Activated naive CD8-positive, alpha-beta T cell treated with anti-CD3 and anti-CD28 coated beads, Interleukin-2, amount 10 ng/mL, durations not matched to agents 7 days and 5 days (primary cell): ENCODE measurements around the gene PTPRF. TPM values are rescaled to one million over a fixed set of nuclear protein-coding genes. Genes with fewer than 3 reads are reported as not detected.

ENCODE experiments used
- ATAC-seq: fragments of 150-1000 bp; cut with Tn5 transposase; one replicate; pipeline ENCODE4 v1.10.0; 2021; ENCODE audit warnings: low read depth, moderate library complexity
- POLR2A ChIA-PET: fragments of 350-600 bp; sonication (Branson Sonifier 250); formaldehyde crosslinking; loops from one replicate; lab custom pipeline; 2021; ENCODE audit warnings: antibody characterized with exemption; lab: Charles Lee
- DNase-seq: peaks from one replicate; pipeline ENCODE4 v3.0.0; 2021
- H3K27ac Mint-ChIP-seq: one replicate; pipeline ENCODE4 v1.8.0; 2022; ENCODE audit warnings: mild to moderate bottlenecking, mixed read lengths
- H3K27me3 Mint-ChIP-seq: one replicate; pipeline ENCODE4 v1.8.0; 2022; ENCODE audit warnings: mild to moderate bottlenecking, moderate library complexity, mixed read lengths
- H3K36me3 Mint-ChIP-seq: one replicate; pipeline ENCODE4 v1.8.0; 2021; ENCODE audit warnings: mild to moderate bottlenecking, mixed read lengths
- H3K4me1 Mint-ChIP-seq: one replicate; pipeline ENCODE4 v1.8.0; 2021; ENCODE audit warnings: mixed read lengths
- H3K4me3 Mint-ChIP-seq: one replicate; pipeline ENCODE4 v1.8.0; 2022; ENCODE audit warnings: mild to moderate bottlenecking, moderate library complexity, mixed read lengths
- H3K9me3 Mint-ChIP-seq: one replicate; pipeline ENCODE4 v1.8.0; 2021; ENCODE audit warnings: mixed read lengths
- total RNA-seq, 2 experiments: library from RNA; stranded (reverse); gene quantifications; one replicate each; pipeline ENCODE4 v1.2.3, GENCODE V29; 2021

The PTPRF gene
- total RNA-seq, 2 experiments from 2014 or later = 1.8 to 2.3 TPM

GRCh38 chr1:43590388-43590925 lies 59.8 kb downstream of the PTPRF start:
- DNase-seq = no peak
- POLR2A ChIA-PET = no interaction called here
- Mint-ChIP-seq H3K4me1 (no peaks in the 10 kb centered on the region), H3K4me3 (no peak overlapping the region), H3K27ac (no peak overlapping the region), H3K36me3 (no peaks in the 10 kb centered on the region), H3K27me3 (no peaks in the 10 kb centered on the region), H3K9me3 (no peaks in the 10 kb centered on the region)
- ATAC-seq = no peak

DNA sequence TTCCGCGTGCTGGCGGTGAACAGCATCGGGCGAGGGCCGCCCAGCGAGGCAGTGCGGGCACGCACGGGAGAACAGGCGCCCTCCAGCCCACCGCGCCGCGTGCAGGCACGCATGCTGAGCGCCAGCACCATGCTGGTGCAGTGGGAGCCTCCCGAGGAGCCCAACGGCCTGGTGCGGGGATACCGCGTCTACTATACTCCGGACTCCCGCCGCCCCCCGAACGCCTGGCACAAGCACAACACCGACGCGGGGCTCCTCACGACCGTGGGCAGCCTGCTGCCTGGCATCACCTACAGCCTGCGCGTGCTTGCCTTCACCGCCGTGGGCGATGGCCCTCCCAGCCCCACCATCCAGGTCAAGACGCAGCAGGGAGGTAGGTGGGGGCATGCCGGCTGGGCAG lies 60.5 kb downstream of the PTPRF start:
- H3K36me3 Mint-ChIP-seq = no peaks in the 10 kb centered on the region
- H3K4me3 Mint-ChIP-seq = no peak overlapping the region
- no peaks in the 10 kb centered on the region for H3K9me3 Mint-ChIP-seq
- DNase-seq (no peak), ATAC-seq (no peak)
- H3K27me3 Mint-ChIP-seq = no peaks in the 10 kb centered on the region
- H3K27ac Mint-ChIP-seq = no peak overlapping the region
- no peaks in the 10 kb centered on the region for H3K4me1 Mint-ChIP-seq
- POLR2A ChIA-PET = no interaction called here

- no peak for DNase-seq
- ATAC-seq = no peak
- H3K27ac Mint-ChIP-seq = no peak overlapping the region
- H3K4me3 Mint-ChIP-seq = no peak overlapping the region
- no peaks in the 10 kb centered on the region for H3K27me3 Mint-ChIP-seq
- H3K4me1 Mint-ChIP-seq = no peaks in the 10 kb centered on the region
- POLR2A ChIA-PET = no interaction called here
- H3K36me3 Mint-ChIP-seq = no peaks in the 10 kb centered on the region
- H3K9me3 Mint-ChIP-seq = no peaks in the 10 kb centered on the region
Observed at GRCh38 chr1:43592051-43592665, 61.5 kb downstream of the PTPRF start.

- POLR2A ChIA-PET = no interaction called here
- DNase-seq = no peak
- no peaks in the 10 kb centered on the region for H3K9me3 Mint-ChIP-seq
- no peak for ATAC-seq
- no peak overlapping the region for H3K4me3 Mint-ChIP-seq
- no peaks in the 10 kb centered on the region for H3K27me3 Mint-ChIP-seq
- H3K36me3 Mint-ChIP-seq = no peaks in the 10 kb centered on the region
- no peak overlapping the region for H3K27ac Mint-ChIP-seq
- H3K4me1 Mint-ChIP-seq = no peaks in the 10 kb centered on the region
Observed at GRCh38 chr1:43592974-43593683, 62.4 kb downstream of the PTPRF start.

DNA sequence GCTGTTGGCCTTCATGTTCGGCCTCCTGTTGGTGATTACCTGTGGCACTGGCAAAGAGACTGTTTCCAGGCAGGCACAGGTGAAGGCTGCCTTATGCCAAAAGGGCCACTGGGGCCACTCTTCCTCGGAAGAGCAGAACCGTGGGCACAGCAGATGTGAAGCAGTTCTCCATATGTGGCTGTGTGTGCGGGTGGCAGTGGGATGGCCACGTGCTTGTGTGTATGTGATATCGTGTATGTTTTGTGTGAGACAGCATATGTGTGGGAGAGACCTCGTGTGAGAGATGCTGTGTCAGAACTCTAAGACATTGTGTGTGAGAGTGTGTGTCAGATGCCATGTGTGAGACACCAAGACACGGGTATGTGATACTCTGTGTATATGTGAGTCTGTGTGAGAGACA lies 65.9 kb downstream of the PTPRF start:
- POLR2A ChIA-PET = no interaction called here

DNA sequence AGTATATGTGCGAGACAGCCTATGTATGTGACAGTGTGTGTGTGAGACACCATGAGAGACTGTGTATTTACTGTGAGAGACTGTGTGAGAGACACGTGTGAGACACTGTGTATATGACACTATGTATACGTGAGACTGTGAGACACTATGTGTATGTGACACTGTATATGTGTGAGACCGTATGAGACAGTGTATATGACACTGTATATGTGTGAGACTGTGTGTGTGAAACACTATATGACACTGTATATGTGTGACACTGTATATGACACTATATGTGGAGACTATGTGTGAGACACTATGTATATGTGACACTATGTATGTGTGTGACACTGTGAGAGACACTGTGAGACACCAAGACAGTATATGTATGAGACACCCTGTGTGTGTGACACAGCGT lies 66.3 kb downstream of the PTPRF start:
- Mint-ChIP-seq H3K4me1 (no peaks in the 10 kb centered on the region), H3K27me3 (peaks cover 3% of the 10 kb centered on the region), H3K9me3 (no peaks in the 10 kb centered on the region), H3K27ac (no peak overlapping the region), H3K36me3 (no peaks in the 10 kb centered on the region), H3K4me3 (no peak overlapping the region)
- ATAC-seq (no peak), DNase-seq (no peak)
- POLR2A ChIA-PET = no interaction called here

More for the DNA sequence above, 65.9 kb downstream of the PTPRF start:
- H3K4me3 Mint-ChIP-seq = no peak overlapping the region
- ATAC-seq = no peak
- no peaks in the 10 kb centered on the region for H3K9me3 Mint-ChIP-seq
- no peaks in the 10 kb centered on the region for H3K4me1 Mint-ChIP-seq
- H3K36me3 Mint-ChIP-seq = no peaks in the 10 kb centered on the region
- H3K27me3 Mint-ChIP-seq = peaks cover 3% of the 10 kb centered on the region
- H3K27ac Mint-ChIP-seq = no peak overlapping the region
- DNase-seq = no peak

DNA sequence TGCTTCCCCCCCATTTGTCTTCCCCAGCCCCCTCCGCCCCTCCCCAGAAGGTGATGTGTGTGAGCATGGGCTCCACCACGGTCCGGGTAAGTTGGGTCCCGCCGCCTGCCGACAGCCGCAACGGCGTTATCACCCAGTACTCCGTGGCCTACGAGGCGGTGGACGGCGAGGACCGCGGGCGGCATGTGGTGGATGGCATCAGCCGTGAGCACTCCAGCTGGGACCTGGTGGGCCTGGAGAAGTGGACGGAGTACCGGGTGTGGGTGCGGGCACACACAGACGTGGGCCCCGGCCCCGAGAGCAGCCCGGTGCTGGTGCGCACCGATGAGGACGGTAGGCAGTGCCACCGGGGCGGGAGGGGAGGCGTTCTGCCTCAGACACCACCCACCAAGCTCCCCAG lies 67.0 kb downstream of the PTPRF start:
- Mint-ChIP-seq H3K27ac (no peak overlapping the region), H3K4me3 (no peak overlapping the region), H3K36me3 (no peaks in the 10 kb centered on the region), H3K9me3 (no peaks in the 10 kb centered on the region), H3K4me1 (no peaks in the 10 kb centered on the region), H3K27me3 (peaks cover 3% of the 10 kb centered on the region)
- ATAC-seq (no peak), DNase-seq (no peak)
- POLR2A ChIA-PET = no interaction called here

- H3K4me3 Mint-ChIP-seq = no peak overlapping the region
- H3K4me1 Mint-ChIP-seq = no peaks in the 10 kb centered on the region
- POLR2A ChIA-PET = no interaction called here
- H3K36me3 Mint-ChIP-seq = no peaks in the 10 kb centered on the region
- peaks cover 3% of the 10 kb centered on the region for H3K27me3 Mint-ChIP-seq
- ATAC-seq = no peak
- DNase-seq = no peak
- H3K9me3 Mint-ChIP-seq = no peaks in the 10 kb centered on the region
- no peak overlapping the region for H3K27ac Mint-ChIP-seq
Observed at GRCh38 chr1:43598622-43599021, 67.9 kb downstream of the PTPRF start.

DNA sequence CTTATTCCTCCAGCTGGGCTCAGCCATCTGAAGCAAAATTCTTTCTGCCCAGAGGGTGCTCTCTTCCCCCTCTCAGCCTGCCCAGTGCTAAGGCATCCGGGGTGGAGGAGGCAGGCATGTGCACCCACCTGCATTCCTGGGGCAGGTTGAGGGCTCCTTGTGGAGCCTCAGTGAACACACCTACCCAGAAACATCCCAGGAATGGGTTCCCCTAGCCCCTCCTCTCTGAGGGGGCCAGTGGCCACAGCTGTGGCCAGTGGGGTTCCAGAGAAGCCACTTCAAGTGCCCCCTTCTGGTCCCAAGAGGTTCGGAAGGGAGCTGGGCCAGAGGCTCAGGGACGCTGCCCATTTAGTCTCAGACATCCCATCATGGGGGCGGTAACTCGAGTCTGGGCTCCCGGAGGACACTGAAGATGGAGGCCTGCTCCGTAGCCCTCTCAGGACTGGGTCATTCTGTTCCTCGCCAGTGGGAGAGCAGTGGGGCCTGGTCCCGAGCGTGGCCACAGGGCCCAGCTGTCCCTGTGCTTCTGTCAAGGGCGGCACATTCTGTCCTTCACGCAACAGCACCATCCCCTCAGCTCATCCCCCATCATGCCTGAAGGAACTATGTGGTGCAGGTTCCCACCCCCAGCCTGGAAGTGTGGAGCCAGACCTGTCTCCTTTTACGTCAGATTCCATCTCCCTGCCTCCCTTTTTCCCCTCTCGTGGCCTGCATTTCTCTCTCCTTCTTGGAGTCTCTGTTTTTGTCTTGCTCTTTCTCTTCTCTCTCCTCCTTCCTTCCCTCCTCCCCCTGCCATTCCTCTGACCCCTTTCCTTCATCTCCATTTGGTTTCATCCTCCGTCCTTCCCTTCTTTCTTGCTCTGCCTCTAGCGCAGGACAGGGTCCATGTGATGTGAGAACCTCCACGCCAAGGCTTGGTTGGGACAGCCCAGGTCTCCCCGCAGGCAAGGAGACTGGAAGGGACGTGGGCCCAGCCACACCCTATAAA lies 69.6 kb downstream of the PTPRF start:
- Mint-ChIP-seq H3K27me3 (peaks cover 3% of the 10 kb centered on the region), H3K27ac (no peak overlapping the region), H3K4me1 (no peaks in the 10 kb centered on the region), H3K9me3 (no peaks in the 10 kb centered on the region), H3K4me3 (no peak overlapping the region), H3K36me3 (no peaks in the 10 kb centered on the region)
- ATAC-seq = no peak
- POLR2A ChIA-PET = interaction anchor here (0.6 kb wide), 1 partner anchor 178 kb away, joined by 3 read pairs; no protein-coding TSS in a partner anchor
- DNase-seq = no peak

DNA sequence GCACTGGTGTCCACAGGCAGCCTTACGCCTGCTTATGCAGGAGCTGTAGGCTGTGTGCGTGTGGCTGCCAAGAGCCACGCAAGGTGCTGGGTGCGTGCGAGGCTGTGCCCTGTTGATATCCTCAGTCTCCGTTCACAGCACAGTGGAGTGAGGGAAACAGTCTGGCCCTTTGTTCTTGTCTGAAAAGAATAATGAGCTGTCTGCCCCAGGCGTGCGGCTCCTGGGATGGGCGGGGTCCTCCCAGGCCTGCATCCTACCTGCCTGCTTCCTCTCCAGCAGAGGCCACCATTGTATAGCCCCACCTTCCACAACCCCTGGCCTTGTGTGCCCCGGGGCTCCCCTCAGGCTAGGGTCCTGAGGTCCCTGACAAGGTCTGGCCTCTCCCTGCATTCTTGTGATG lies 72.3 kb downstream of the PTPRF start:
- ATAC-seq = no peak
- Mint-ChIP-seq H3K27ac (no peak overlapping the region), H3K4me1 (no peaks in the 10 kb centered on the region), H3K27me3 (peaks cover 3% of the 10 kb centered on the region), H3K4me3 (no peak overlapping the region), H3K36me3 (no peaks in the 10 kb centered on the region), H3K9me3 (no peaks in the 10 kb centered on the region)
- POLR2A ChIA-PET = no interaction called here
- DNase-seq = no peak

GRCh38 chr1:43604192-43604591 lies 73.5 kb downstream of the PTPRF start:
- Mint-ChIP-seq H3K36me3 (no peaks in the 10 kb centered on the region), H3K9me3 (no peaks in the 10 kb centered on the region), H3K4me3 (no peak overlapping the region), H3K4me1 (no peaks in the 10 kb centered on the region), H3K27me3 (peaks cover 3% of the 10 kb centered on the region), H3K27ac (no peak overlapping the region)
- POLR2A ChIA-PET = no interaction called here
- ATAC-seq (no peak), DNase-seq (no peak)

GRCh38 chr1:43605157-43605556 lies 74.5 kb downstream of the PTPRF start:
- Mint-ChIP-seq H3K27ac (no peak overlapping the region), H3K4me1 (no peaks in the 10 kb centered on the region), H3K36me3 (no peaks in the 10 kb centered on the region), H3K4me3 (no peak overlapping the region), H3K27me3 (peaks cover 3% of the 10 kb centered on the region), H3K9me3 (no peaks in the 10 kb centered on the region)
- ATAC-seq (no peak), DNase-seq (no peak)
- POLR2A ChIA-PET = no interaction called here

- POLR2A ChIA-PET = no interaction called here
- DNase-seq = no peak
Observed at GRCh38 chr1:43605766-43606165, 75.1 kb downstream of the PTPRF start.

More at GRCh38 chr1:43605766-43606165, 75.1 kb downstream of the PTPRF start:
- Mint-ChIP-seq H3K36me3 (no peaks in the 10 kb centered on the region), H3K27me3 (peaks cover under 1% of the 10 kb centered on the region), H3K4me1 (no peaks in the 10 kb centered on the region), H3K27ac (no peak overlapping the region), H3K4me3 (no peak overlapping the region), H3K9me3 (no peaks in the 10 kb centered on the region)
- no peak for ATAC-seq
